HG03342 (cell line): ENCODE results near the gene C1QTNF4.
"Not testable (repeated sequence)": the region's sequence is repeated elsewhere in the genome, so short reads cannot be mapped to it uniquely, and the experiment has no call there.

Experiments
- ATAC-seq: cut with Tn5 transposase; IDR thresholded peaks from one replicate; pipeline ENCODE4 v1.9.1; 2021; ENCODE audit warnings: mild to moderate bottlenecking, moderate library complexity; ENCODE audit not compliant: unreplicated experiment

The C1QTNF4 gene

GRCh38 chr11:47569646-47570045, 24.6 kb downstream of the C1QTNF4 start:
- ATAC-seq, result no peak

DNA sequence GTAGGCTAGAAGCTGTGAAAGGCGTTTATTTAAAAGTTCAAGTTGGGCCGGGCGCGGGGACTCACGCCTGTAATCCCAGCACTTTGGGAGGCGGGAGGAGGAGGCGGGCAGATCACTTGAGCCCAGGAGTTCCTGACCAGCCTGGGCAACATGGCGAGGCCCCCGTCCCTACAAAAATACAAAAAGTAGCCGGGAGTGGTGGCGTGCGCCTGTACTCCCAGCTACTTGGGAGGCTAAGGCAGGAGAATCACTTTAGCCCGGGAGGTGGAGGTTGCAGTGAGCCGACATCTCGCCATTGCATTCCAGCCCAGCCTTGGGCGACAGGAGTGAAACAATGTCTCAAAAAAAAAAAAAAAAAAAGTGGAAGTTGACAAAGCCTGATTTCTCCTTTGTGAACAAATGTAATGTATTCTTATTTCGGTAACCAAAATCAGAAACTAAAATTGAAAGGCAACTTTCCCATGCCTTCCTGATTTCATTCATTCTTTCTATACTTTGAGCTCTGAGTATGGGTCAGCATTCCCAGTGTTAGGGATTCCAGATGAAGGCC, 28.0 kb downstream of the C1QTNF4 start:
- no peak for ATAC-seq

- ATAC-seq, result peak; percentile 75
Observed at GRCh38 chr11:47565340-47566148, 28.7 kb downstream of the C1QTNF4 start, which contains the start of gene PTPMT1. TSS of gene PTPMT1 (plus strand) at chr11:47565599. CDS start at chr11:47565623, 24 bp downstream.

- ATAC-seq, result peak; percentile 6
Observed at GRCh38 chr11:47564933-47565339, 29.3 kb downstream of the C1QTNF4 start.

GRCh38 chr11:47564366-47564765, 29.8 kb downstream of the C1QTNF4 start:
- ATAC-seq, result not testable (repeated sequence)

DNA sequence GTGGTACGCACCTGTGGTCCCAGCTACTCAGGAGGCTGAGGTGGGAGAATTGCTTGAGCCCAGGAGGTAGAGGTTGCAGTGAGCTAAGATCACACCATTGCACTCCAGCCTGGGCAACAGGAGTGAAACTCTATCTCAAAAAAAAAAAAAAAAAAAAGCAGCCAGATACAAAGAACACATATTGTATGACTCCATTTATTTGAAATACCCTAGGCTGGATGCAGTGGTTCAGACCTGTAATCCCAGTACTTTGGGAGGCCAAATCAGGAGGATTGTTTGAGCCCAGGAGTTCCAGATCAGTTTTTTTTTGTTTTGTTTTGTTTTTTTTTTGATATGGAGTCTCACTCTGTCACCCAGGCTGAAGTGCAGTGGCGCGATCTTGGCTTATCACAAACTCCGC, 31.8 kb downstream of the C1QTNF4 start:
- not testable (repeated sequence) for ATAC-seq

DNA sequence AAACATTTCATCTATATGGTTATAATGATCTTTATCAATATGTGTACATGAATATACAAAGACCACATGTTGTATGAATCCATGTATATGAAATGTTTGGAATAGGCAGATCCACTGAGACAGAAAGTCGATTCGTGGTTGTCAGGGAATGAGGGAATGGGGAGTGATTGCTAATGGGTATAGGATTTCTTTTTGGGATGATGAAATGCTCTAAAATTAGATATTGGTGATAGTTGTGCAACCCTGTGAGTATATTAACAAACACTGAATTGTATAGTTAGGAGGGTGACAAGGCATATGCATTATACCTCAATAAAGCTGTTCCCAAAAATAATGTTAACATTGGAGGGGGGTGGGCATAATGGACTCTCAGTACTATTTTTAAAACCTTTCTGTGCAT, 33.8 kb downstream of the C1QTNF4 start:
- ATAC-seq, result no peak

GRCh38 chr11:47558695-47559094, 35.5 kb downstream of the C1QTNF4 start:
- ATAC-seq, result no peak

GRCh38 chr11:47557004-47557403, 37.2 kb downstream of the C1QTNF4 start:
- not testable (repeated sequence) for ATAC-seq

- peak; percentile 30 for ATAC-seq
Observed at GRCh38 chr11:47553406-47553743, 40.8 kb downstream of the C1QTNF4 start.

GRCh38 chr11:47552566-47553405, 41.4 kb downstream of the C1QTNF4 start, which contains the start of gene CELF1:
TSS of gene CELF1 (minus strand) at chr11:47553132. CDS start at chr11:47499523, 53,609 bp downstream.
- ATAC-seq, result peak; percentile 93

- ATAC-seq, result no peak
Observed at GRCh38 chr11:47552056-47552565, 42.1 kb downstream of the C1QTNF4 start.

DNA sequence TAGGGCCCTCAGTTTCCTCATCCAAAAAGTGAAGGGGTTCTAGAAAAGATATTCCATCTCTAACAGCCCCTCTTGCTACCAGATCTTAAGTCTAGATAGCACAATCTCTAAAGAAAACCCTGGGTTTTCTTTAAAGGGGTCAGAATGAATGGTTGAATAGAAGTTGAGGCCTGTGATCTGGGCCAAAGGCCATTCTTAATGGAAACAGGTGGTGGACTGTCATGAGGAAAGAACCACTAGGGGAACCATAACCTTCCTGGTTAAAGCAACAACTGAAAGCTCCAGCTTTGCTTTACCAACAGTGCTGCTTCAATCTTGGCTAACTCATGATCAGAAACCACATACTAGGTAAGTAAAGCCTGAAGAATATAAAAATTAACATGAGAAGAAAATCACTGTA, 43.1 kb downstream of the C1QTNF4 start:
- ATAC-seq, result no peak

DNA sequence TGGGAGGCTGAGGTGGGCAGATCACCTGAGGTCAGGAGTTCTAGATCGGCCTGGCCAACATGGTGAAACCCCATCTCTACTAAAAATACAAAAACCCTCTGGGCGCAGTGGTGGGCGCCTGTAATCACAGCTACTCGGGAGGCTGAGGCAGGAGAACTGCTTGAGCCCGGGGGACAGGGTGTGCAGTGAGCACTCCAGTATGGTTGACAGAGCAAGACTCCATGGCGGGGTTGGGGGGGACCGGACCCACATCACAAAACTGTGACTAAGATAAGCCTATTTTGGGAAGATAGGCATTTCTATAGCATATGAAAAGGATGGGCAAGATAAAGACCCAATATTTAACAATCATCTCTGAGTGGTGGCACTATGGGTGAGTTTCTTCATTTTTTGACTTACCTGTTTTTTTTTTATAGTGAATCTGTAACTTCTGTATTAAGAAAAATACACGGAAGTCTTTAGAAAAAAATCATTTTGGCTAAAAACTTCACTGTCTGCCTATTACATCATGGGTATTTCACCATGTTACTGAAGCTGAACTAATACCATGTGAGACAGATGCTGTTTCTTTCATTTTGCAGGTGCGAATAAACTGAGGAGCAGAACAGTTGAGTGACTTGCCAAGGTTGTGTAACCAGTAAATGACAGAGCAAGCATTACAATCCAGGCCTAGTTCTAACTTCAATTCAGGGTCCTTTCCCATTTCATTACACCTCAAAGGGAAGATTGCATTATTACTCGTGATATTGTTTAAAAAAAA, 43.7 kb downstream of the C1QTNF4 start:
- ATAC-seq, result no peak

DNA sequence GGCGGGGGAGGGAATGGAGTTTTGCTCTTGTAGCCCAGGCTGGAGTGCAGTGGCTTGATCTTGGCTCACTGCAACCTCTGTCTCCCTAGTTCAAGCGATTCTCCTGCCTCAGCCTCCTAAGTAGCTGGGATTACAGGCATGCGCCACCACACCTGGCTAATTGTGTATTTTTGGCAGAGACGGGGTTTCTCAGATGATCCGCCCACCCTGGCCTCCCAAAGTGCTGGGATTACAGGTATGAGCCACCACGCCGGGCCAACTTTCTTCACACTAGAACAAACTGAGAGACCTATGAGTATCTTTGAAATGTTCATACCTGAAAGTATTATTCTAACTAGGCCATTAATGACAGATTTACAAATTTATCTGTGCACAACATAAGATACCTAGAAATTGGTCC, 47.9 kb downstream of the C1QTNF4 start:
- ATAC-seq, result not testable (repeated sequence)

- no peak for ATAC-seq
Observed at GRCh38 chr11:47545298-47545697, 48.9 kb downstream of the C1QTNF4 start.

DNA sequence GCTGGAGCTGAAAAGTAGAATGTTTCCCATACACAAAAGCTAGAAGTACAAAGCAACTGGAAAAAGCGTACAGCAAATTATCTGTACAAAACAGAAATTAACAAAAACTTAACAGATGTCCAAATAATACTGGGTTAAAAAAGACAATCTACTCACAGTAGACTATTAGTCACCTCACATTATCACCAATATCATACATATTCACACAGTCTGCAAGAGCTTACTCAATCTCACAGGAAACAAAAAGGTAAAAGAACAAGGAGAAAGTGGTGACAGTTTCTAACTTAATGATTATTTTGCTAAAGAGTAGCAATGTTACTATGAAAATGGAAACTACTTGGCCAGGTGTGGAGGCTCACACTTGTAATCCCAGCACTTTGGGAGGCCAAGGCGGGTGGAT, 53.1 kb downstream of the C1QTNF4 start:
- no peak for ATAC-seq

DNA sequence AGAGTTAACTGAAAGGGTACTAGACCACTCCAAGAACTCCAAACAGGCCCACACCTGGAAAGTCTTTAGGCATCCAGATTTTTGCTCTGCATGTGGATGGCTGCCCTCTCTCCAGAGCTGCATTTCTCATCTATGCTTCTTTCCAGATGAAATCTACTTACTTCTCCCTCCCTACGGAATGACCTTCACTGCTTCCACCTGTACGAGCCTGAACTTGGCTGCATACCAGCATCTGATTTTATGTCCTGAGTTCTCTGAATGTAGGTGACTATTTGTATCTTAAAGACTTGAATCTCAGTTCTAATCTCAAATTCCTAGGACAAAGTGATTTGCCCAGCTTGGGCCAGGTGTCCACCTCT, 54.6 kb downstream of the C1QTNF4 start:
- ATAC-seq, result no peak
